HepG2 (cell line): ENCODE results near the gene SAC3D1. TPM values are rescaled to one million over a fixed set of nuclear protein-coding genes. Genes with fewer than 3 reads are reported as not detected.

Source experiments
- ATF7 ChIP-seq, 2 experiments: fragments of 450-650 bp in 1 of 2; sonication (generic) in 1 of 2; formaldehyde crosslinking in 1 of 2; IDR thresholded peaks; 2 replicates each; pipeline versions ENCODE4 v1.4.0 to v1.6.1; 2016 to 2020; ENCODE audit warnings: antibody characterized with exemption in 1 of 2, mild to moderate bottlenecking in 1 of 2, missing genetic modification reagents in 1 of 2
- HMGXB4 ChIP-seq, 2 experiments: sonication (generic) in 1 of 2; formaldehyde crosslinking in 1 of 2; IDR thresholded peaks; 2 replicates each; pipeline versions ENCODE4 v1.4.0 to v1.6.1; 2018 to 2020; ENCODE audit warnings: missing genetic modification reagents in 2 of 2, borderline replicate concordance in 1 of 2, low read depth in 1 of 2, mild to moderate bottlenecking in 1 of 2, missing biosample characterization in 1 of 2
- MEIS1 ChIP-seq: sonication (generic); formaldehyde crosslinking; IDR thresholded peaks from 2 replicates; pipeline ENCODE4 v1.9.0; 2021; ENCODE audit warnings: mild to moderate bottlenecking, missing genetic modification reagents, moderate library complexity, borderline replicate concordance
- MTA1 ChIP-seq: sonication (generic); formaldehyde crosslinking; IDR thresholded peaks from 2 replicates; pipeline ENCODE4 v1.4.0; 2020; ENCODE audit warnings: missing genetic modification reagents, mild to moderate bottlenecking, borderline replicate concordance
- PHF5A ChIP-seq: IDR thresholded peaks from one replicate; pipeline ENCODE4 v1.6.1; 2018; ENCODE audit warnings: low read depth, missing genetic modification reagents; ENCODE audit not compliant: unreplicated experiment
- PRMT3 ChIP-seq: sonication (generic); formaldehyde crosslinking; IDR thresholded peaks from 2 replicates; pipeline ENCODE4 v1.8.1; 2022; ENCODE audit warnings: low read depth, mild to moderate bottlenecking, moderate library complexity, missing genetic modification reagents, borderline replicate concordance
- TEAD2 ChIP-seq: sonication (generic); formaldehyde crosslinking; IDR thresholded peaks from 2 replicates; pipeline ENCODE4 v1.9.0; 2021; ENCODE audit warnings: missing genetic modification reagents
- TERF1 ChIP-seq: sonication (generic); formaldehyde crosslinking; IDR thresholded peaks from 2 replicates; pipeline ENCODE4 v1.8.0; 2022; ENCODE audit warnings: mild to moderate bottlenecking, missing genetic modification reagents, moderate library complexity
- TFE3 ChIP-seq: IDR thresholded peaks from 2 replicates; pipeline ENCODE4 v1.6.1; 2016
- TIGD3 ChIP-seq: sonication (generic); formaldehyde crosslinking; IDR thresholded peaks from 2 replicates; pipeline ENCODE4 v1.5.1; 2020; ENCODE audit warnings: mild to moderate bottlenecking, missing genetic modification reagents, borderline replicate concordance
- YEATS4 ChIP-seq: sonication (generic); formaldehyde crosslinking; IDR thresholded peaks from 2 replicates; pipeline ENCODE4 v1.4.0; 2020; ENCODE audit warnings: missing genetic modification reagents, borderline replicate concordance
- ZBTB44 ChIP-seq: sonication (generic); formaldehyde crosslinking; IDR thresholded peaks from 2 replicates; pipeline ENCODE4 v1.4.0; 2020; ENCODE audit warnings: missing genetic modification reagents
- ZHX1 ChIP-seq: sonication (generic); formaldehyde crosslinking; IDR thresholded peaks from 2 replicates; pipeline ENCODE4 v1.8.1; 2022; ENCODE audit warnings: low read depth, mild to moderate bottlenecking, missing genetic modification reagents
- ZNF367 ChIP-seq: sonication (generic); formaldehyde crosslinking; IDR thresholded peaks from 2 replicates; pipeline ENCODE4 v1.4.0; 2020; ENCODE audit warnings: missing genetic modification reagents, borderline replicate concordance
- ZNF552 ChIP-seq: sonication (generic); formaldehyde crosslinking; IDR thresholded peaks from 2 replicates; pipeline ENCODE4 v1.9.0; 2022; ENCODE audit warnings: missing genetic modification reagents, mild to moderate bottlenecking, borderline replicate concordance
- ZNF781 ChIP-seq: sonication (generic); formaldehyde crosslinking; IDR thresholded peaks from 2 replicates; pipeline ENCODE4 v1.5.1; 2020; ENCODE audit warnings: borderline replicate concordance, mild to moderate bottlenecking, missing genetic modification reagents; ENCODE audit errors: not compliant biosample characterization
- polyA plus RNA-seq, 8 experiments: library from polyadenylated mRNA; depleted of rRNA in 3 of 8; stranded (reverse) in 7 of 8; unstranded in 1 of 8; fragments of >200 nt; fragmentation: Illumina TruSeq in 4 of 8; extraction: Trizol in 4 of 8; gene quantifications; 2 replicates each; pipeline versions ENCODE4 v1.2.1 to v1.2.3, GENCODE V29; 2011 to 2016; ENCODE audit warnings: low read depth in 4 of 8, missing spikeins in 1 of 8, mixed read lengths in 1 of 8; ENCODE audit not compliant: insufficient read depth in 1 of 8
- total RNA-seq, 5 experiments: library from RNA; depleted of rRNA; stranded (reverse); fragments of >200 nt; fragmentation: Illumina TruSeq; extraction: Trizol; gene quantifications; 2 replicates each; pipeline ENCODE4 v1.2.3, GENCODE V29; 2016; ENCODE audit warnings: low read depth in 1 of 5

SAC3D1 gene
- total and polyA plus RNA-seq, 2 of the 13 experiments (the other 11 are each of a cell fraction or from before 2014, with no cell fraction given), result 7.4 to 36.3 TPM

- TF ChIP-seq MEIS1 (CRISPR knock-in tag) (peak; percentile 81; the same call in 1 of the 2 replicates), MTA1 (peak; percentile 83; the same call in 1 of the 2 replicates), PRMT3 (CRISPR knock-in tag) (peak; percentile 70; the same call in 1 of the 2 replicates), TIGD3 (no peak), ATF7 (IDR thresholded peaks at IDR 0.05) (no peak), ATF7 (CRISPR knock-in tag; IDR thresholded peaks at IDR 0.05) (0 out of 2 replicates have a peak, but pooled peaks have one; percentile 15), ZNF781 (CRISPR knock-in tag) (no peak), TFE3 (CRISPR knock-in tag) (peak; percentile 95), TEAD2 (CRISPR knock-in tag) (no peak), ZBTB44 (CRISPR knock-in tag) (no peak), ZNF367 (CRISPR knock-in tag) (peak; percentile 98), PHF5A (CRISPR knock-in tag) (no peak), ZNF552 (CRISPR knock-in tag) (no peak), YEATS4 (CRISPR knock-in tag) (no peak), TERF1 (CRISPR knock-in tag) (no peak), ZHX1 (CRISPR knock-in tag) (0 out of 2 replicates have a peak, but pooled peaks have one; percentile 22), HMGXB4 (CRISPR knock-in tag; IDR thresholded peaks at IDR 0.05; ENCODE audit: borderline replicate concordance in 1 of 2, low read depth in 1 of 2) (peak; percentile 86 to 92)
These were observed 44.2 kb upstream of the SAC3D1 start, which contains the start of gene BATF2 (continued) for GRCh38 chr11:64996710-64997380.
